OCI-LY1 (cell line): ENCODE results near the gene TRIOBP.

Source experiments
- H2AFZ ChIP-seq: fragments of 200-600 bp; sonication (generic), shearing (Covaris generic); 2 replicates; pipeline ENCODE4 v1.6.0; 2014; ENCODE audit warnings: antibody characterized with exemption, mild to moderate bottlenecking, low read length
- H3F3A ChIP-seq: fragments of 200-600 bp; sonication (generic), shearing (Covaris generic); 2 replicates; pipeline ENCODE4 v1.6.0; 2014; ENCODE audit warnings: mild to moderate bottlenecking, antibody characterized with exemption, low read length, moderate library complexity; ENCODE audit not compliant: insufficient read depth
- H3K27ac ChIP-seq: fragments of 200-600 bp; sonication (generic); 2 replicates; pipeline ENCODE4 v1.5.1; 2014; ENCODE audit warnings: low read length, mixed run types, mild to moderate bottlenecking, low read depth; ENCODE audit not compliant: poor library complexity, severe bottlenecking
- H3K27me3 ChIP-seq: fragments of 200-600 bp; sonication (generic); 2 replicates; pipeline ENCODE4 v1.6.0; 2014; ENCODE audit warnings: antibody characterized with exemption, mild to moderate bottlenecking, low read length, moderate library complexity; ENCODE audit not compliant: insufficient read depth
- H3K36me3 ChIP-seq: fragments of 200-600 bp; sonication (generic); 2 replicates; pipeline ENCODE4 v1.6.1; 2014; ENCODE audit warnings: mild to moderate bottlenecking, antibody characterized with exemption, low read length, moderate library complexity, mixed read lengths; ENCODE audit not compliant: insufficient read depth
- H3K4me1 ChIP-seq: fragments of 200-600 bp; sonication (generic); 2 replicates; pipeline ENCODE4 v1.5.1; 2014; ENCODE audit warnings: mild to moderate bottlenecking, low read length, moderate library complexity; ENCODE audit not compliant: insufficient read depth, severe bottlenecking
- H3K4me2 ChIP-seq: fragments of 200-600 bp; sonication (generic), shearing (Covaris generic); 2 replicates; pipeline ENCODE4 v1.6.1; 2014; ENCODE audit warnings: low read length
- H3K4me3 ChIP-seq: fragments of 200-600 bp; sonication (generic); 2 replicates; pipeline ENCODE4 v1.5.1; 2014; ENCODE audit warnings: low read length, low read depth, mild to moderate bottlenecking, mixed read lengths; ENCODE audit not compliant: poor library complexity, severe bottlenecking
- H3K79me2 ChIP-seq: fragments of 200-600 bp; shearing (Covaris generic); 2 replicates; pipeline ENCODE4 v1.6.1; 2016; ENCODE audit warnings: mixed run types, low read length, mixed read lengths; ENCODE audit not compliant: insufficient read depth
- H3K9ac ChIP-seq: fragments of 200-600 bp; sonication (generic), shearing (Covaris generic); 2 replicates; pipeline ENCODE4 v1.6.1; 2014; ENCODE audit warnings: mild to moderate bottlenecking, low read length, mixed read lengths
- H3K9me2 ChIP-seq: fragments of 200-600 bp; sonication (generic), shearing (Covaris generic); 2 replicates; pipeline ENCODE4 v1.6.1; 2014; ENCODE audit warnings: low read depth, mild to moderate bottlenecking, low read length, mixed read lengths
- H3K9me3 ChIP-seq: fragments of 200-600 bp; shearing (Covaris generic); 2 replicates; pipeline ENCODE4 v1.6.1; 2014; ENCODE audit warnings: low read length, mixed read lengths
- H4K20me1 ChIP-seq: fragments of 200-600 bp; sonication (generic), shearing (Covaris generic); 2 replicates; pipeline ENCODE4 v1.6.0; 2016; ENCODE audit warnings: mild to moderate bottlenecking, low read length; ENCODE audit not compliant: insufficient read depth
- CTCF ChIP-seq: fragments of 200-600 bp; sonication (generic), shearing (Covaris generic); IDR thresholded peaks from 2 replicates; pipeline ENCODE4 v1.5.1; 2017; ENCODE audit warnings: mild to moderate bottlenecking, antibody characterized with exemption, low read length, moderate library complexity, mixed read lengths
- EZH2 ChIP-seq: fragments of 200-600 bp; sonication (generic), shearing (Covaris generic); IDR thresholded peaks from 2 replicates; pipeline ENCODE4 v1.8.0; 2017; ENCODE audit warnings: borderline replicate concordance, mixed run types, mild to moderate bottlenecking, antibody characterized with exemption, low read length, moderate library complexity, mixed read lengths

TRIOBP gene

GRCh38 chr22:37713761-37714160 is 16.9 kb downstream of the TRIOBP start:
- Histone ChIP-seq H3K79me2 (no peaks in the 10 kb centered on the region), H3K27ac (no peak overlapping the region), H3K9me3 (no peaks in the 10 kb centered on the region), H3F3A (no peaks in the 10 kb centered on the region), H3K4me3 (no peak overlapping the region), H3K4me1 (peaks cover 8% of the 10 kb centered on the region), H3K36me3 (no peaks in the 10 kb centered on the region; the same call in 1 of the 2 replicates), H2AFZ (no peak overlapping the region), H3K9ac (no peak overlapping the region), H3K9me2 (no peaks in the 10 kb centered on the region), H4K20me1 (no peaks in the 10 kb centered on the region), H3K4me2 (no peak overlapping the region), H3K27me3 (no peaks in the 10 kb centered on the region)
- TF ChIP-seq EZH2 (no peak), CTCF (no peak)

GRCh38 chr22:37714634-37715033 is 17.8 kb downstream of the TRIOBP start:
- no peak overlapping the region for H2AFZ ChIP-seq
- H3K9me2 ChIP-seq = no peaks in the 10 kb centered on the region
- no peak overlapping the region for H3K9ac ChIP-seq
- TF ChIP-seq CTCF (no peak), EZH2 (no peak)
- no peaks in the 10 kb centered on the region for H4K20me1 ChIP-seq
- H3K4me1 ChIP-seq = peaks cover 7% of the 10 kb centered on the region
- no peaks in the 10 kb centered on the region for H3F3A ChIP-seq
- H3K4me3 ChIP-seq = no peak overlapping the region
- H3K27ac ChIP-seq = no peak overlapping the region
- H3K36me3 ChIP-seq = no peaks in the 10 kb centered on the region; the same call in 1 of the 2 replicates
- no peaks in the 10 kb centered on the region for H3K79me2 ChIP-seq
- no peaks in the 10 kb centered on the region for H3K9me3 ChIP-seq
- no peak overlapping the region for H3K4me2 ChIP-seq
- H3K27me3 ChIP-seq = no peaks in the 10 kb centered on the region

- Histone ChIP-seq H3K79me2 (no peaks in the 10 kb centered on the region), H3K36me3 (no peaks in the 10 kb centered on the region; the same call in 1 of the 2 replicates), H3K4me3 (no peak overlapping the region), H3K9ac (no peak overlapping the region), H3K9me2 (no peaks in the 10 kb centered on the region), H3F3A (no peaks in the 10 kb centered on the region), H3K4me2 (no peak overlapping the region), H3K27ac (no peak overlapping the region), H3K4me1 (peaks cover 7% of the 10 kb centered on the region), H3K9me3 (no peaks in the 10 kb centered on the region), H2AFZ (no peak overlapping the region), H4K20me1 (no peaks in the 10 kb centered on the region), H3K27me3 (no peaks in the 10 kb centered on the region)
- no peak for TF ChIP-seq EZH2
- no peak for TF ChIP-seq CTCF
Measured at GRCh38 chr22:37715760-37716159, 18.9 kb downstream of the TRIOBP start.
